ENCODE results near the gene ZNF91. TPM values are rescaled to one million over a fixed set of nuclear protein-coding genes. Genes with fewer than 3 reads are reported as not detected.
"Not testable (repeated sequence)": the region's sequence is repeated elsewhere in the genome, so short reads cannot be mapped to it uniquely, and the experiment has no call there.

Gene ZNF91
- total and polyA plus RNA-seq, 10 of the 15 experiments (the other 5 are each of a cell fraction or from before 2014, with no cell fraction given) = 4.6 to 31.1 (median 11.3) TPM

DNA sequence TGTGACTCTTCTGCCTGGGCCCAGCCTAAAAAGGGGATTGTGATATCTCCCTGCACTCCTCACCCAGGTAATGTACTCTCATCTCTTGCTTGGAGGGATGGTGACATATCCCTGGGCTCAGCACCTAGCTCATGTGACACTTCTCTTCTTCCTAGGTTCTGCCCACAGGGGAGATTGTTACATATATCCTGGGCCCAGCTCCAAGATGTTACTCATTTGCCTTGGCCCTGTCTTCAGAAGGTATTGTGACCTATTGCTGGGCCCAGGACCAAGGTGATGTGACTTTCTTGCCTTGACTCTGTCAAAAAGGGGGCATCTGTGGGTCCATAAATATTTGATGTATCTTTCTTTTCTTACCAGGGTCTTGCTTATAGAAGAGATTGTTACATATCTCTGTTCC lies 73.9 kb downstream of the ZNF91 start:
- BruUV-seq (replicated peaks) = not testable (repeated sequence)

DNA sequence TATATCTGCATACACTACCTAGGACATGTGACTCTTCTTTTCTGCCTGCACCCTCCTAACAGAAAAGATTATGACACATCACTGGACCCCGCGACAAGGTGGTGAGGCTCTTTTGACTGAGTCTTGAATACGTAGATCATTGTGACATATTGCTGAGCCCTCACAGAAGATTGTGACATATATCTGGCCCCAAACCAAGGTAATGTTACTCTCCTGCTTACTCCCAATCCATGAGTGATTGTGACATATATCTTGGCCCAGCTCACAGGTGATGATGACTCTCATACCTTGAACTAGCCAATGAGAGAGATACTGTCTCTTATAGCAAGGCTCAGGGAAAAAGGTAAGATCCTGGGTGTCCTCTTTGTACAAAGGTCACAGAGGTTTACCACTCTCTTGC lies 75.7 kb downstream of the ZNF91 start:
- H3K9ac ChIP-seq (ENCODE audit: control insufficient read depth, insufficient read depth, low read length); FAIRE-seq; ATAC-seq; H3K4me3 ChIP-seq; H3K9me3 ChIP-seq (replicated peaks; ENCODE audit: control insufficient read depth, insufficient read depth, low read length); BruUV-seq (replicated peaks); POLR2A ChIA-PET; SMC1A ChIA-PET (ENCODE audit: uncharacterized antibody, unreplicated experiment); DNase-seq (ENCODE audit: low read depth, low spot score); H3K27me3 ChIP-seq (replicated peaks in 1 of 2; ENCODE audit: control insufficient read depth in 2 of 2, insufficient read depth in 2 of 2, low read length in 1 of 2); H4K20me1 ChIP-seq (ENCODE audit: control insufficient read depth, insufficient read depth); intact Hi-C loops (cut with micrococcal nuclease; ENCODE audit: unreplicated experiment); H2AFZ ChIP-seq (ENCODE audit: control insufficient read depth, low read depth, low read length); CTCF ChIA-PET; H3K79me2 ChIP-seq (ENCODE audit: control insufficient read depth, insufficient read depth, low read length); RAD21 ChIA-PET (ENCODE audit: unreplicated experiment); in situ Hi-C loops (cut with MboI); H3K4me2 ChIP-seq (ENCODE audit: control insufficient read depth, insufficient read depth); H3K4me1 ChIP-seq (ENCODE audit: control insufficient read depth, insufficient read depth, low read length); H3K27ac ChIP-seq (ENCODE audit: control insufficient read depth, insufficient read depth); H3K36me3 ChIP-seq (ENCODE audit: control insufficient read depth in 2 of 2, insufficient read depth in 2 of 2, low read length in 1 of 2): not testable (repeated sequence)
- WGBS (ENCODE audit: insufficient coverage, insufficient replicate concordance, low lambda C conversion rate, missing lambda C conversion rate) = 77% methylated on average over 3 of the region's 3 CpGs

More for the DNA sequence above, 73.9 kb downstream of the ZNF91 start:
- intact Hi-C loops (cut with micrococcal nuclease; ENCODE audit: unreplicated experiment); ATAC-seq; H2AFZ ChIP-seq (ENCODE audit: control insufficient read depth, low read depth, low read length); RAD21 ChIA-PET (ENCODE audit: unreplicated experiment); H3K36me3 ChIP-seq (ENCODE audit: control insufficient read depth in 2 of 2, insufficient read depth in 2 of 2, low read length in 1 of 2); FAIRE-seq; H4K20me1 ChIP-seq (ENCODE audit: control insufficient read depth, insufficient read depth); H3K4me3 ChIP-seq; H3K9ac ChIP-seq (ENCODE audit: control insufficient read depth, insufficient read depth, low read length); CTCF ChIA-PET; H3K79me2 ChIP-seq (ENCODE audit: control insufficient read depth, insufficient read depth, low read length); SMC1A ChIA-PET (ENCODE audit: uncharacterized antibody, unreplicated experiment); H3K9me3 ChIP-seq (replicated peaks; ENCODE audit: control insufficient read depth, insufficient read depth, low read length); H3K4me1 ChIP-seq (ENCODE audit: control insufficient read depth, insufficient read depth, low read length); H3K27ac ChIP-seq (ENCODE audit: control insufficient read depth, insufficient read depth); DNase-seq (ENCODE audit: low read depth, low spot score); H3K27me3 ChIP-seq (replicated peaks in 1 of 2; ENCODE audit: control insufficient read depth in 2 of 2, insufficient read depth in 2 of 2, low read length in 1 of 2); POLR2A ChIA-PET; H3K4me2 ChIP-seq (ENCODE audit: control insufficient read depth, insufficient read depth): not testable (repeated sequence)
- in situ Hi-C loops (cut with MboI) = loop anchor here (5.0 kb wide), 1 partner anchor 146 kb away; no protein-coding TSS in a partner anchor

DNA sequence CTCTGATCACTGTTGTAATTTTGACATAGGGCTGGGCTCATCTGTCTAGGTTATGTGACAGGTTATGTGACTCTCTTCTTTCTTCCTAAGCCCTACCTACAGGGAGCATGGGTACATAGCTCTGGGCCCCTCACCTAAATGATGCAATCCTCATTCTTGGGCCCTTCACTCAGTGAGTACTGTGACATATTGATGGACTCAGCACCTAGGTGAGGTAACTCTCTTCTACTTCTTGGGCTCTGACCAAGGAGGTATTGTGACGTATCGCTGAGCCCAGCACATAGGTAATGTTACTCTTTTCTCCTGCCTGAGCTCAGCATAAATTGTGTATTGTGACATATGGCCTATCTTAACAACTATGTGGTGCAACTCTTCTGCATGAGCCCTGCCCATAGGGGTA lies 76.3 kb downstream of the ZNF91 start:
- H3K27me3 ChIP-seq (replicated peaks in 1 of 2; ENCODE audit: control insufficient read depth in 2 of 2, insufficient read depth in 2 of 2, low read length in 1 of 2); BruUV-seq (replicated peaks); H3K9me3 ChIP-seq (replicated peaks; ENCODE audit: control insufficient read depth, insufficient read depth, low read length); intact Hi-C loops (cut with micrococcal nuclease; ENCODE audit: unreplicated experiment); FAIRE-seq; SMC1A ChIA-PET (ENCODE audit: uncharacterized antibody, unreplicated experiment); H3K4me3 ChIP-seq; H3K9ac ChIP-seq (ENCODE audit: control insufficient read depth, insufficient read depth, low read length); H3K79me2 ChIP-seq (ENCODE audit: control insufficient read depth, insufficient read depth, low read length); POLR2A ChIA-PET; H3K27ac ChIP-seq (ENCODE audit: control insufficient read depth, insufficient read depth); in situ Hi-C loops (cut with MboI); H3K4me1 ChIP-seq (ENCODE audit: control insufficient read depth, insufficient read depth, low read length); CTCF ChIA-PET; RAD21 ChIA-PET (ENCODE audit: unreplicated experiment); H2AFZ ChIP-seq (ENCODE audit: control insufficient read depth, low read depth, low read length); DNase-seq (ENCODE audit: low read depth, low spot score); H3K4me2 ChIP-seq (ENCODE audit: control insufficient read depth, insufficient read depth); ATAC-seq; H3K36me3 ChIP-seq (ENCODE audit: control insufficient read depth in 2 of 2, insufficient read depth in 2 of 2, low read length in 1 of 2); H4K20me1 ChIP-seq (ENCODE audit: control insufficient read depth, insufficient read depth): not testable (repeated sequence)
- 91% methylated on average over 2 of the region's 2 CpGs for WGBS (ENCODE audit: insufficient coverage, insufficient replicate concordance, low lambda C conversion rate, missing lambda C conversion rate)
